Pons (tissue), 1 donor: ENCODE data around the gene CFAP221.

ENCODE experiments used
- DNase-seq: peaks from one replicate; pipeline ENCODE4 v3.0.0-alpha.2; 2016; ENCODE audit warnings: low spot score

CFAP221 gene

GRCh38 chr2:119680457-119681202, 136.4 kb downstream of the CFAP221 start:
- DNase-seq = no peak

GRCh38 chr2:119681203-119681867, 137.1 kb downstream of the CFAP221 start:
- DNase-seq = no peak

GRCh38 chr2:119681868-119682220, 137.6 kb downstream of the CFAP221 start:
- no peak for DNase-seq

- no peak for DNase-seq
Measured at GRCh38 chr2:119682578-119682977, 138.3 kb downstream of the CFAP221 start.

GRCh38 chr2:119683074-119683712, 138.9 kb downstream of the CFAP221 start:
- DNase-seq = no peak

- DNase-seq = no peak
Measured at GRCh38 chr2:119683713-119684443, 139.6 kb downstream of the CFAP221 start.

DNA sequence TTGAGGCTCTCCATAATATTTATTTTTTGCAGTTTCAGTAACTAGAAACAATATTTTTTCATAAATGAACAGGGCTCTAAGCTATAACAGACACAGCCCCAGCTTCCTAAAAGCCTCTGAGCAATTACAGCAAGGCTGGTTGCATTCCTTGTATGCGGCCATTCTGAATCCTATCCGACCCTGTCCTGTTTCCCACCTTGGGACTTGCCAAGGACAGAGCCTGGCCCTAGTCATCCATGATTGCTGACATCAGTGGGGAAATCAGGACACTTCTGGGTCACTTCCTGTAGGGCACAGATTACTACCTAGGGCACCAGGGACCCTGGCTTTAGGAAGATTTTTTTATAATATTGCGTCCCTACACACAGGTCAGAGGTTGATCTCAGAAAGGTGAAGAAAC, 140.3 kb downstream of the CFAP221 start:
- DNase-seq = no peak

DNA sequence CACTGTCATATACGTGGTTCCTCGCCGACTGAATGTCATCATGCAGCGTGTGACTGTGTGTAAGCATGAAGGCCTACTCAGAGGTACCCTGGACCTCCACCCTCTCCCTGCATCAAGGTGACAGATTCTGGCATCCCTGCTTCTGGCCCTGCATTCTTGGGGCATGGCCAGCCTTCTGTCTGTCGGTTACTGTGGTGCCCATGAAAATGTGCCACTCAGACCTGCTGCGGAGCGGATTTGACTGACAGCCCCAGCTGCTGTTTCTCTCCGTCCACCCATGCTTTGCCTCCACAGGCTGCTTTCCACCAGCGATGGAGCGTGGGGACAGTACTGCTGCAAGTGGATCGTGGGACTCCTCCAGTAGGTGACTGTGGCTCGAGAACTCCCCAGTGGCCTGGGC, 144.4 kb downstream of the CFAP221 start:
- no peak for DNase-seq

GRCh38 chr2:119689218-119689617, 145.0 kb downstream of the CFAP221 start:
- DNase-seq = no peak

- DNase-seq = no peak
Measured at GRCh38 chr2:119691189-119691588, 146.9 kb downstream of the CFAP221 start.

- DNase-seq = no peak
Measured at GRCh38 chr2:119691651-119692245, 147.5 kb downstream of the CFAP221 start.

- DNase-seq = no peak
Measured at GRCh38 chr2:119692310-119692709, 148.1 kb downstream of the CFAP221 start.

DNA sequence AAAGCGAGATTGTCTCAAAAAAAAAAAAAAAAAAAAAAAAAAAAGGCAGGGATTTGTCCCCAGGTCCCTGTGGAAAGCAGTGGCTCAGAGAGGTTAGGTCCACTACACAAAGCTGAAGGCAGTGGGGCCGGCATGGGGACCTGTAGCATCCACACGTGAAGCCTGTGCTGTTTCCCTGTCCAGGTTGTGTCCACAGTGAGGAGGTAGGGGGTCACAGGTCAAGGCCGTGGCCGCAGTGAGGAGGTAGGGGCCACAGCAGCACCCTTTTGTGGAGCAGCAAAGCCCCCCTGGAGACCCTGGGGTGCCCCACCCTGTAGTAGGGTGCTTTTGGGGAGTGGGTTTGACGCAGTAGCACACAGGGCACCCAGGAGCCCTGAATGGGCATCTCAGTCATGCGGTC, 148.7 kb downstream of the CFAP221 start:
- DNase-seq = no peak

GRCh38 chr2:119693567-119693966, 149.3 kb downstream of the CFAP221 start:
- DNase-seq = no peak

DNA sequence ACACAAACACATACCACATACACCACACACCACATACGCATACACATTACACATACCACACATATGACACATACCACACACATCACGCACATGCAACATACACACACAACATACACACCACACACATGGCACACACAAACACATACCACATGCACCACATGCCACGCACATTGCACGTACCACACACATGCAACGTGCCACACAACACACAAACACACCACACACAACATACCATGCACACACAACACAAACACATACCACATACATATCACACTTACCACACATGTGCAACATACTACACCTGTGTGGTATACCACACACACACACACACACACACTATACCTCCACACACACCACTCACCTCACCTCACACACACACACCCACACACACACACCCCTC, 149.7 kb downstream of the CFAP221 start:
- no peak for DNase-seq

DNA sequence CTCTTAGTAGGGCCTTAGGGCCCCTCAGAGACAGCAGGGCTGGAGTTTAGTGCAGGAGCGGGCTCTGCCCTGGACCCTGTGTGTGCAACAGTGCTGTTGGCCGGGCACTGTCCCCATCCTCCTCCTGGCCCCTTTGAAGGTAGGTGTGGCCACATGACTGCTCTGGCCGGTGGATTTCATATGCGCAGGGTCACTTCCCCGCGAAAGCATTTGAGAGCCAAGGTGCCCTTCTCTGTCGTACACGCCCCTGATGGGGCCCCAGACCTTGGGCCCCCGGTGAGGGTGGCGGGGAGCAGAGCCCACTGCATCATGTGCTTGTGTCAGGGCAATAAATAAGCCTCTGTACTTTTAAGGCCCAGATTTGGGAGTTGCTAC, 150.2 kb downstream of the CFAP221 start:
- no peak for DNase-seq

DNA sequence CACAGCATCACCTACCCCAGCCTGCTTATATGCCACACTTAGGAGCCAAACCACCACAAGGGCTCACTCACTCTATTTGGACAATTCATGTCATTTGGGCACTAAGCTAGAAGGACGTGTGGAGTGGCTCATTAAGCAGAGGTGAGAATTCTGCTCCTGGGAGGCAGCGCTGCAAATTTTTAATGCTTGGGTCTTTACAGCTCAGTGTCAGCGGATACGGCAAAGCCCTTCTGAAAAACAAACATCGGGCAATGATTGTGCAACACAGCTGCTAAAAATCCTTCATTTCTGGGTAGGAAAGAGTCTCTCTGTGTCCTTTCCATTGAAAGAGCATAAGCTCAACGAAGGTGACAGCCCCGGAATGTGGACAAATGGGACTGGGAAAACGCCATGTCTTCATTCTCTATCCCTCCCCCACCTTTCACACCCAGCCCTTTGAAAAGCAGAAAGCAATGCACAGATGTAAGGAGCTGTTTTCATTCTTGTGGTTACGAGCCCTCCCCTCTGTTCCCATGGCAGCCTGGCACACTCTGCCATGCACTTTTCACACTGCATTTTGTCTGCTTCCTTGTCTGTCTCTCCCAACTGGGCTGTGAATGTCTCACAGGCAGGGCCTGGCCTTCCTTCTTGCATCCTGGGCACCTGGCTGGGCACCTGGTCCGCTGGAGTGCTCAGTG, 150.7 kb downstream of the CFAP221 start:
- DNase-seq = no peak

DNA sequence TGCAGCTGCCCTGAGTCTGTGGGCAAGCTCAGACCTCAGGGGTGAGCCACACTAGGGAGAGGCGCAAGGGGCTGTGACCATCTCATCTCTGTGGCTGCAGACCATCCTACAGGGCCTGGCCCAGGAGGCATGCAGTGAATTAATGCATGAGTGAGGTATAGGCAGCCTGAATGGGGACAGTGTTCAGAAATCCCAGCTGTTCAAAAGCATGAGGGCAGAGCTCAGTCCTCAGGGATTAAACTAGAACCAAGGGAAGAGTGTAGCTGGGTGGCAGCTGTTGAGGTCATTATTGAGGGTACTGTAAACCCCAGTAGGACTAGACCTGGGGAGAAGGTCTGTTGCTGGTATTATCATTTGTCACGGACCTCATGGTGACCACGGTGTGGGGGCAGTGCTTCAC, 151.8 kb downstream of the CFAP221 start:
- DNase-seq = no peak

DNA sequence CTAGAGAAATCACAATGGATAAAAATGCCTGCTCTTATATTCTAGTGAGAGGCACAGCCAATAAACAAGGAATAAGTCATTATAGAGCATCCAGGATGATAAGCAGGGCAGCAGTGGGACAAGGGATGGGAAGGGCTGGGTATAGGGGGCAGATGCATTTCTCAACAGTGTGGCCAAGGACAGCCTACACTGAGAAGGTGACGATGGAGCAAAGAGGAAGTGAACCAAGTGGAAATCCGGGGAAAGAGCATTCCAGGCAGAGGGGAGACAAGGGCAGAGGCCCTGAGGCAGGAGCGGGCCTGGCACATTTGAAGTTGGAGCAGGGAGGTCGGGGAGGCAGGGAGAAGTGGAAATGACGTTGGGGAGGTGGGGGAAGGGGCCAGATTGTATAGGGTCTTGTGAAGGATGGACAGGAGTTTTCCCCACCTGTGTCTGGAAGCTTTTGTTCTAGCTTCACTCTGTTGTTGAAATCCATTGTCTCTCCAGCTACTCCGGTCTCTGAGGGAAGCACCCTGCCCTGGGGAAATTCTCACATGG, 152.3 kb downstream of the CFAP221 start:
- no peak for DNase-seq

- no peak for DNase-seq
Measured at GRCh38 chr2:119697290-119698020, 153.2 kb downstream of the CFAP221 start.

- no peak for DNase-seq
Measured at GRCh38 chr2:119698246-119698645, 154.0 kb downstream of the CFAP221 start.
